ENCODE data around the gene TXNDC2.

TXNDC2 gene

GRCh38 chr18:9858642-9859041 is 27.1 kb upstream of the TXNDC2 start:
- no peaks in the 10 kb centered on the region for H3K36me3 ChIP-seq (ENCODE audit: insufficient read depth)

GRCh38 chr18:9859232-9859631 is 26.5 kb upstream of the TXNDC2 start:
- Histone ChIP-seq H3K4me1 (ENCODE audit: low read depth, poor library complexity, severe bottlenecking) (peaks cover 49% of the 10 kb centered on the region), H3K36me3 (ENCODE audit: insufficient read depth) (no peaks in the 10 kb centered on the region), H4K20me1 (ENCODE audit: insufficient read depth) (no peaks in the 10 kb centered on the region), H3K27me3 (ENCODE audit: insufficient read depth, low read depth) (no peaks in the 10 kb centered on the region), H3K27ac (no peak overlapping the region), H3K4me2 (no peak overlapping the region), H3K79me2 (ENCODE audit: insufficient read depth, low read depth) (no peaks in the 10 kb centered on the region), H3K4me3 (IDR thresholded peaks at IDR 0.05; ENCODE audit: insufficient read depth, low read depth, low read length) (no peak overlapping the region), H2AFZ (ENCODE audit: low read depth) (no peak overlapping the region), H3K9ac (no peak overlapping the region)
- TF ChIP-seq CTCF (conservative IDR thresholded peaks at IDR 0.05; ENCODE audit: low read depth, low read length) = no peak

More at GRCh38 chr18:9858642-9859041, 27.1 kb upstream of the TXNDC2 start:
- H3K27me3 ChIP-seq (ENCODE audit: insufficient read depth, low read depth) = no peaks in the 10 kb centered on the region
- no peak overlapping the region for H3K27ac ChIP-seq
- H3K4me1 ChIP-seq (ENCODE audit: low read depth, poor library complexity, severe bottlenecking) = peaks cover 44% of the 10 kb centered on the region
- H2AFZ ChIP-seq (ENCODE audit: low read depth) = no peak overlapping the region
- no peak overlapping the region for H3K9ac ChIP-seq
- no peak overlapping the region for H3K4me2 ChIP-seq
- H3K79me2 ChIP-seq (ENCODE audit: insufficient read depth, low read depth) = no peaks in the 10 kb centered on the region
- H3K4me3 ChIP-seq (IDR thresholded peaks at IDR 0.05; ENCODE audit: insufficient read depth, low read depth, low read length) = no peak overlapping the region
- no peak for TF ChIP-seq CTCF (conservative IDR thresholded peaks at IDR 0.05; ENCODE audit: low read depth, low read length)
- H4K20me1 ChIP-seq (ENCODE audit: insufficient read depth) = no peaks in the 10 kb centered on the region

GRCh38 chr18:9860682-9861081 is 25.1 kb upstream of the TXNDC2 start:
- Histone ChIP-seq H4K20me1 (ENCODE audit: insufficient read depth) (no peaks in the 10 kb centered on the region), H3K4me3 (IDR thresholded peaks at IDR 0.05; ENCODE audit: insufficient read depth, low read depth, low read length) (no peak overlapping the region), H3K9ac (no peak overlapping the region), H3K4me1 (ENCODE audit: low read depth, poor library complexity, severe bottlenecking) (peaks cover 49% of the 10 kb centered on the region), H3K27ac (peak overlapping the region; percentile 81; the same call in 1 of the 2 replicates), H3K79me2 (ENCODE audit: insufficient read depth, low read depth) (no peaks in the 10 kb centered on the region), H3K27me3 (ENCODE audit: insufficient read depth, low read depth) (no peaks in the 10 kb centered on the region), H2AFZ (ENCODE audit: low read depth) (no peak overlapping the region), H3K4me2 (peak overlapping the region; percentile 90), H3K36me3 (ENCODE audit: insufficient read depth) (no peaks in the 10 kb centered on the region)
- TF ChIP-seq CTCF (conservative IDR thresholded peaks at IDR 0.05; ENCODE audit: low read depth, low read length) = no peak

GRCh38 chr18:9861157-9861556 is 24.6 kb upstream of the TXNDC2 start:
- H3K4me2 ChIP-seq = peak overlapping the region; percentile 90
- peak overlapping the region; percentile 8; the same call in 1 of the 2 replicates for H2AFZ ChIP-seq (ENCODE audit: low read depth)
- peak overlapping the region; percentile 81 for H3K27ac ChIP-seq
- no peak for TF ChIP-seq CTCF (conservative IDR thresholded peaks at IDR 0.05; ENCODE audit: low read depth, low read length)
- H3K27me3 ChIP-seq (ENCODE audit: insufficient read depth, low read depth) = no peaks in the 10 kb centered on the region
- no peaks in the 10 kb centered on the region for H4K20me1 ChIP-seq (ENCODE audit: insufficient read depth)
- no peaks in the 10 kb centered on the region for H3K79me2 ChIP-seq (ENCODE audit: insufficient read depth, low read depth)
- H3K36me3 ChIP-seq (ENCODE audit: insufficient read depth) = no peaks in the 10 kb centered on the region
- peaks cover 49% of the 10 kb centered on the region for H3K4me1 ChIP-seq (ENCODE audit: low read depth, poor library complexity, severe bottlenecking)
- H3K4me3 ChIP-seq (IDR thresholded peaks at IDR 0.05; ENCODE audit: insufficient read depth, low read depth, low read length) = no peak overlapping the region
- H3K9ac ChIP-seq = peak overlapping the region; percentile 41

All from KMS-11 (cell line).